K562 (cell line): ENCODE measurements around the gene ALG13. TPM values are rescaled to one million over a fixed set of nuclear protein-coding genes. Genes with fewer than 3 reads are reported as not detected.

ENCODE experiments used
- ARID4B ChIP-seq: sonication (generic); formaldehyde crosslinking; IDR thresholded peaks from 2 replicates; pipeline ENCODE4 v1.8.0; 2022; ENCODE audit warnings: mild to moderate bottlenecking, missing genetic modification reagents
- HMG20A ChIP-seq: fragments of 450-650 bp; formaldehyde crosslinking; conservative IDR thresholded peaks from 2 replicates; pipeline ENCODE4 v1.4.0; 2020; ENCODE audit warnings: mild to moderate bottlenecking, mixed read lengths
- MCM2 ChIP-seq: fragments of 450-650 bp; IDR thresholded peaks from 2 replicates; pipeline ENCODE4 v1.6.1; 2017; ENCODE audit warnings: low read depth, mild to moderate bottlenecking
- MIER1 ChIP-seq: fragments of 450-650 bp; IDR thresholded peaks from 2 replicates; pipeline ENCODE4 v1.6.1; 2016; ENCODE audit warnings: antibody characterized with exemption, mild to moderate bottlenecking, low read depth
- MYBL2 ChIP-seq, 2 experiments: fragments of 450-650 bp in 1 of 2; sonication (generic) in 1 of 2; formaldehyde crosslinking in 1 of 2; IDR thresholded peaks; 2 replicates each; pipeline versions ENCODE4 v1.6.1 to v1.8.1; 2017 to 2022; ENCODE audit warnings: borderline replicate concordance in 1 of 2, inconsistent platforms in 1 of 2, low read depth in 1 of 2, mild to moderate bottlenecking in 1 of 2, missing genetic modification reagents in 1 of 2, moderate library complexity in 1 of 2
- NUFIP1 ChIP-seq: fragments of 450-650 bp; IDR thresholded peaks from 2 replicates; pipeline ENCODE4 v1.6.1; 2018; ENCODE audit not compliant: partially characterized antibody
- PRDM10 ChIP-seq: fragments of 450-650 bp; IDR thresholded peaks from 2 replicates; pipeline ENCODE4 v1.6.1; 2018; ENCODE audit not compliant: partially characterized antibody
- TAF1 ChIP-seq: IDR thresholded peaks from 2 replicates; pipeline ENCODE4 v1.6.1; 2011; ENCODE audit warnings: mild to moderate bottlenecking, low read length, moderate library complexity; ENCODE audit not compliant: insufficient read depth, control insufficient read depth, severe bottlenecking; ENCODE audit errors: extremely low read depth
- ZEB2 ChIP-seq: fragments of 450-650 bp; IDR thresholded peaks from 2 replicates; pipeline ENCODE4 v1.6.1; 2016
- ZNF407 ChIP-seq: fragments of 450-650 bp; IDR thresholded peaks from 2 replicates; pipeline ENCODE4 v1.6.1; 2016; ENCODE audit warnings: low read depth
- ZNF717 ChIP-seq: fragments of 250-450 bp; sonication (Bioruptor Pico); IDR thresholded peaks from 2 replicates; pipeline ENCODE4 v1.5.0; 2021
- polyA plus RNA-seq, 8 experiments: library from polyadenylated mRNA; depleted of rRNA in 4 of 8; stranded (reverse) in 5 of 8; unstranded in 3 of 8; fragments of >200 nt; fragmentation: Nextera tagmentation in 2 of 8; fragmentation: Illumina TruSeq in 1 of 8; extraction: Ambion mirVana in 2 of 8; extraction: Trizol in 1 of 8; gene quantifications; 2 replicates each; pipeline versions ENCODE4 v1.2.1 to v1.2.3, GENCODE V29; 2011 to 2014; ENCODE audit warnings: inconsistent platforms in 1 of 8, missing spikeins in 1 of 8
- total RNA-seq, 7 experiments: library from RNA; depleted of rRNA in 6 of 7; stranded (reverse); fragments of >200 nt in 6 of 7; fragmentation: Illumina TruSeq in 2 of 7; extraction: Trizol in 2 of 7; gene quantifications; 2 replicates each; pipeline versions ENCODE4 v1.2.1 to v1.2.3, GENCODE V29; 2011 to 2021; ENCODE audit warnings: low replicate concordance in 1 of 7

Gene ALG13
- total and polyA plus RNA-seq, 9 of the 15 experiments (the other 6 are each of a cell fraction or from before 2014, with no cell fraction given): 40.3 to 117 (median 68.2) TPM

GRCh38 chrX:111778591-111778990 lies 97.6 kb downstream of the ALG13 start (continued):
- no peak for TF ChIP-seq NUFIP1
- no peak for TF ChIP-seq MYBL2 (IDR thresholded peaks at IDR 0.05; ENCODE audit: low read depth)
- TF ChIP-seq MYBL2 (CRISPR knock-in tag; IDR thresholded peaks at IDR 0.05; ENCODE audit: borderline replicate concordance): no peak
- TF ChIP-seq MCM2: no peak
- no peak for TF ChIP-seq PRDM10
- no peak for TF ChIP-seq ARID4B (CRISPR knock-in tag)
- TF ChIP-seq ZNF717 (CRISPR knock-in tag): no peak
- no peak for TF ChIP-seq MIER1
- TF ChIP-seq HMG20A (CRISPR knock-in tag): no peak
- no peak for TF ChIP-seq ZNF407
- no peak for TF ChIP-seq ZEB2
- TF ChIP-seq TAF1: no peak
- TF ChIP-seq, all 486 proteins: peak for 0
